Skin epidermis (tissue), 12 donors: ENCODE results near the gene VPS35.
"Not testable (repeated sequence)": the region's sequence is repeated elsewhere in the genome, so short reads cannot be mapped to it uniquely, and the experiment has no call there.

ENCODE experiments used
- H3K27ac ChIP-seq, 21 experiments: fragments of 200-600 bp; sonication (generic) in 11 of 21; one replicate each; pipeline ENCODE4 v1.5.0; 2020; ENCODE audit warnings: mild to moderate bottlenecking in 3 of 21, inconsistent platforms in 2 of 21, moderate library complexity in 2 of 21
- H3K4me3 ChIP-seq, 7 experiments: fragments of 200-600 bp; sonication (generic) in 2 of 7; one replicate each; pipeline ENCODE4 v1.5.0; 2020; ENCODE audit warnings: inconsistent platforms in 2 of 7, mild to moderate bottlenecking in 2 of 7, moderate library complexity in 1 of 7

The VPS35 gene

GRCh38 chr16:46686815-46687473, 2.0 kb downstream of the VPS35 start:
- peak overlapping the region in 1 of 7 experiments; percentile 87 for H3K4me3 ChIP-seq

GRCh38 chr16:46681867-46682266, 7.1 kb downstream of the VPS35 start:
- not testable (repeated sequence) for H3K4me3 ChIP-seq, H3K27ac ChIP-seq

More at GRCh38 chr16:46686815-46687473, 2.0 kb downstream of the VPS35 start:
- H3K27ac ChIP-seq: peak overlapping the region in 1 of 21 experiments; percentile 88

- not testable (repeated sequence) for H3K4me3 ChIP-seq, H3K27ac ChIP-seq
These were observed 11.0 kb downstream of the VPS35 start for GRCh38 chr16:46677943-46678342.

GRCh38 chr16:46673320-46674013, 15.5 kb downstream of the VPS35 start:
- Histone ChIP-seq H3K27ac (no peak overlapping the region), H3K4me3 (no peak overlapping the region)

- no peak overlapping the region for H3K4me3 ChIP-seq
- H3K27ac ChIP-seq: no peak overlapping the region
These were observed 26.9 kb downstream of the VPS35 start for GRCh38 chr16:46662123-46662522.

GRCh38 chr16:46658925-46659324, 30.1 kb downstream of the VPS35 start:
- Histone ChIP-seq H3K27ac (peak overlapping the region in 1 of 21 experiments; percentile 7), H3K4me3 (no peak overlapping the region)

- H3K27ac ChIP-seq: no peak overlapping the region
- H3K4me3 ChIP-seq: no peak overlapping the region
These were observed 37.7 kb downstream of the VPS35 start for GRCh38 chr16:46651305-46651704.

- no peak overlapping the region for H3K4me3 ChIP-seq
- no peak overlapping the region for H3K27ac ChIP-seq
These were observed 38.7 kb downstream of the VPS35 start for GRCh38 chr16:46650254-46650623.

- Histone ChIP-seq H3K27ac (no peak overlapping the region), H3K4me3 (no peak overlapping the region)
These were observed 39.3 kb downstream of the VPS35 start for GRCh38 chr16:46649588-46650253.

GRCh38 chr16:46648656-46649055, 40.3 kb downstream of the VPS35 start:
- Histone ChIP-seq H3K4me3 (no peak overlapping the region), H3K27ac (no peak overlapping the region)

- no peak overlapping the region for H3K27ac ChIP-seq
- H3K4me3 ChIP-seq: no peak overlapping the region
These were observed 49.7 kb downstream of the VPS35 start for GRCh38 chr16:46638947-46639925.

GRCh38 chr16:46632778-46633733, 55.9 kb downstream of the VPS35 start:
- H3K4me3 ChIP-seq: no peak overlapping the region
- no peak overlapping the region for H3K27ac ChIP-seq

- Histone ChIP-seq H3K4me3 (no peak overlapping the region), H3K27ac (peak overlapping the region in 5 of 21 experiments; percentile 16 to 56 (median 33))
These were observed 59.4 kb downstream of the VPS35 start for GRCh38 chr16:46629331-46630219.

- Histone ChIP-seq H3K27ac (no peak overlapping the region), H3K4me3 (no peak overlapping the region)
These were observed 61.2 kb downstream of the VPS35 start for GRCh38 chr16:46627746-46628145.

GRCh38 chr16:46626681-46627080, 62.3 kb downstream of the VPS35 start:
- not testable (repeated sequence) for H3K4me3 ChIP-seq, H3K27ac ChIP-seq

GRCh38 chr16:46624862-46625261, 64.1 kb downstream of the VPS35 start:
- not testable (repeated sequence) for H3K27ac ChIP-seq, H3K4me3 ChIP-seq

GRCh38 chr16:46623707-46624106, 65.3 kb downstream of the VPS35 start:
- H3K4me3 ChIP-seq, H3K27ac ChIP-seq: not testable (repeated sequence)

GRCh38 chr16:46623246-46623645, 65.7 kb downstream of the VPS35 start:
- not testable (repeated sequence) for H3K4me3 ChIP-seq, H3K27ac ChIP-seq
